ENCODE data around the gene LEF1. TPM values are rescaled to one million over a fixed set of nuclear protein-coding genes. Genes with fewer than 3 reads are reported as not detected.

The LEF1 gene
- total and polyA plus RNA-seq, 2 of the 8 experiments (the other 6 are each of a cell fraction or from before 2014, with no cell fraction given) = 2.6 to 5.2 TPM

DNA sequence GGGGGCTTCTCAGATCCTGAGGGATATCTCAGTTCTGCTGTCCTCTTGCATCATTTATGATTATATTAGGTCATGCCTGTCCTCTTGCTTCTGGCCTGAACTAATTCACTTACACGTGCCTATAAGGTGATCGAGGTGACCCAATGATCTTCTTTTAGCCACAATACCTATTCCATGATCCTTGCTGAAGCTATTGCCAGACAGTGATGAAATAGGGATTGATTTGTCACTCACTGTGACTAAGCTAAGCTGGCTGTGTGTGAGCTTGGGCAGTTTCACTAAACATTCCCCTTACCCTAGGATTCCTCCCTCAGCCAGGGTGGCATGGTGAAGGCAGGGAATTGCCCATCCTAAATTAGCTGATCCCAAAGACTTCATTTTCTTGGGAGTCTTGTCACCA, 160.0 kb downstream of the LEF1 start:
- Histone ChIP-seq H3K4me2 (ENCODE audit: insufficient read depth in 1 of 2, low read depth in 2 of 2, low read length in 2 of 2) (no peak overlapping the region), H2BK120ac (replicated peaks; ENCODE audit: low read depth, low read length) (no peak overlapping the region), H4K5ac (ENCODE audit: insufficient read length, low read depth, low read length) (no peak overlapping the region), H3K9ac (replicated peaks in 1 of 4; ENCODE audit: extremely low read depth in 1 of 4, low read depth in 3 of 4, low read length in 3 of 4) (no peak overlapping the region), H2BK5ac (ENCODE audit: low read depth, low read length) (no peak overlapping the region), H4K8ac (ENCODE audit: extremely low read depth, insufficient read depth, low read length) (no peak overlapping the region), H4K91ac (replicated peaks; ENCODE audit: insufficient read length, low read length) (no peak overlapping the region), H3K27me3 (replicated peaks in 1 of 4; ENCODE audit: control insufficient read depth in 3 of 4, extremely low read depth in 1 of 4, insufficient read depth in 3 of 4, low read length in 3 of 4) (no peaks in the 10 kb centered on the region), H3K79me2 (ENCODE audit: control insufficient read depth in 1 of 2, insufficient read depth in 2 of 2, low read length in 2 of 2) (peaks cover 0 to 14% of the 10 kb centered on the region in 2 experiments; a peak in 2 of 4 replicates), H2BK12ac (ENCODE audit: low read depth, low read length) (no peak overlapping the region), H3K14ac (ENCODE audit: insufficient read length) (no peak overlapping the region), H2AK5ac (ENCODE audit: low read depth, low read length) (no peak overlapping the region), H3K9me3 (ENCODE audit: insufficient read depth in 2 of 2, low read depth in 1 of 2, low read length in 1 of 2) (no peaks in the 10 kb centered on the region), H3K36me3 (ENCODE audit: control insufficient read depth in 2 of 4, insufficient read depth in 4 of 4, low read length in 3 of 4) (peaks cover 0 to 15% (median 7%) of the 10 kb centered on the region in 4 experiments; a peak in 3 of 8 replicates), H3K23ac (ENCODE audit: insufficient read length) (no peak overlapping the region), H3K18ac (ENCODE audit: extremely low read depth, low read length) (no peak overlapping the region), H3K23me2 (ENCODE audit: low read depth, low read length) (no peaks in the 10 kb centered on the region), H3K4me3 (ENCODE audit: extremely low read depth in 1 of 4, insufficient read depth in 2 of 4, low read depth in 3 of 4, low read length in 4 of 4) (no peak overlapping the region), H2BK15ac (ENCODE audit: low read length) (no peak overlapping the region), H2BK20ac (ENCODE audit: low read length) (no peak overlapping the region), H3K27ac (ENCODE audit: low read depth, low read length) (no peak overlapping the region), H3K79me1 (ENCODE audit: low read depth, low read length) (peaks cover 3% of the 10 kb centered on the region; the same call in 1 of the 2 replicates), H2AFZ (ENCODE audit: low read length) (no peak overlapping the region), H3K56ac (replicated peaks; ENCODE audit: insufficient read length, low read depth, low read length) (no peak overlapping the region), H3K4ac (replicated peaks; ENCODE audit: insufficient read length, low read depth, low read length) (no peak overlapping the region), H4K20me1 (replicated peaks in 1 of 2; ENCODE audit: control insufficient read depth in 1 of 2, insufficient read depth in 2 of 2, low read length in 2 of 2) (no peaks in the 10 kb centered on the region), H3K4me1 (replicated peaks in 1 of 4; ENCODE audit: control insufficient read depth in 3 of 4, insufficient read depth in 4 of 4, low read length in 3 of 4) (peaks cover 0 to 11% (median 2%) of the 10 kb centered on the region in 4 experiments; a peak in 2 of 7 replicates)
- WGBS, 2 experiments (ENCODE audit: extremely low coverage in 1 of 2, insufficient coverage in 1 of 2, insufficient read length in 1 of 2, insufficient replicate concordance in 2 of 2, low coverage in 1 of 2, low lambda C conversion rate in 2 of 2, missing lambda C conversion rate in 1 of 2) = 82% methylated on average over 2 of the region's 2 CpGs; no CpG with 5 or more reads in 1 of the 2 experiments
- POLR2A ChIA-PET (ENCODE audit: partially characterized antibody) = no interaction called here
- DNase-seq (ENCODE audit: low read depth in 1 of 2, low spot score in 2 of 2) (no peak), FAIRE-seq (no peak)
- CTCF ChIA-PET (ENCODE audit: partially characterized antibody) = interaction anchor here (0.6 to 1.3 kb wide), 2 partner anchors 10 to 74 kb away, joined by 3 to 7 read pairs; no protein-coding TSS in a partner anchor
- TF ChIP-seq FOSL1 (IDR thresholded peaks at IDR 0.05; ENCODE audit: insufficient read depth, low read depth, low read length) (no peak), SUZ12 (IDR thresholded peaks at IDR 0.05; ENCODE audit: low read length) (no peak), RFX5 (IDR thresholded peaks at IDR 0.05; ENCODE audit: borderline replicate concordance, low read depth, low read length) (no peak), SIN3A (conservative IDR thresholded peaks at IDR 0.05 in 1 of 2, IDR thresholded peaks at IDR 0.05 in 1 of 2; ENCODE audit: low read depth in 1 of 2, low read length in 2 of 2) (no peak), RAD21 (IDR thresholded peaks at IDR 0.05 in 1 of 2, conservative IDR thresholded peaks at IDR 0.05 in 1 of 2; ENCODE audit: low read depth in 2 of 2, low read length in 2 of 2) (no peak), BACH1 (IDR thresholded peaks at IDR 0.05; ENCODE audit: low read length) (no peak), TAF1 (IDR thresholded peaks at IDR 0.05; ENCODE audit: low read depth, low read length) (no peak), SP4 (IDR thresholded peaks at IDR 0.05; ENCODE audit: low read length) (no peak), CTBP2 (IDR thresholded peaks at IDR 0.05; ENCODE audit: borderline replicate concordance, insufficient read depth, insufficient read length, low read length) (no peak), ZNF274 (IDR thresholded peaks at IDR 0.05; ENCODE audit: borderline replicate concordance, extremely low read depth, low read length) (no peak)
- TF ChIP-seq, protein P1, sequence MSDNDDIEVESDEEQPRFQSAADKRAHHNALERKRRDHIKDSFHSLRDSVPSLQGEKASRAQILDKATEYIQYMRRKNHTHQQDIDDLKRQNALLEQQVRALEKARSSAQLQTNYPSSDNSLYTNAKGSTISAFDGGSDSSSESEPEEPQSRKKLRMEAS (IDR thresholded peaks at IDR 0.05) = no peak
- TF ChIP-seq, protein P2, sequence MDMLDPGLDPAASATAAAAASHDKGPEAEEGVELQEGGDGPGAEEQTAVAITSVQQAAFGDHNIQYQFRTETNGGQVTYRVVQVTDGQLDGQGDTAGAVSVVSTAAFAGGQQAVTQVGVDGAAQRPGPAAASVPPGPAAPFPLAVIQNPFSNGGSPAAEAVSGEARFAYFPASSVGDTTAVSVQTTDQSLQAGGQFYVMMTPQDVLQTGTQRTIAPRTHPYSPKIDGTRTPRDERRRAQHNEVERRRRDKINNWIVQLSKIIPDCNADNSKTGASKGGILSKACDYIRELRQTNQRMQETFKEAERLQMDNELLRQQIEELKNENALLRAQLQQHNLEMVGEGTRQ (IDR thresholded peaks at IDR 0.05; ENCODE audit: low read length) = no peak

Data from H1 (cell line).